Measurements from ENCODE around the gene MEST.

GRCh38 chr7:130490311-130490791 lies 1.5 kb upstream of the MEST start:
- TF ChIP-seq EZH2 (IDR thresholded peaks at IDR 0.05) (no peak), POLR2AphosphoS5 (IDR thresholded peaks at IDR 0.05; ENCODE audit: borderline replicate concordance, low read depth, low read length) (no peak)

All from SK-N-MC (cell line).